Liver (tissue), 9 donors: Measurements from ENCODE around the gene KRT6B. TPM values are rescaled to one million over a fixed set of nuclear protein-coding genes. Genes with fewer than 3 reads are reported as not detected.

Experiments used
- DNase-seq: peaks from one replicate; pipeline ENCODE4 v3.0.0-alpha.2; 2017; ENCODE audit warnings: low spot score
- H3K27ac ChIP-seq, 2 donors: one replicate each; pipeline ENCODE4 v1.7.0; 2013; ENCODE audit warnings: inconsistent platforms in 2 of 2, low read length in 2 of 2, control low read depth in 1 of 2, low read depth in 1 of 2, mild to moderate bottlenecking in 1 of 2
- H3K27me3 ChIP-seq, 4 donors: one replicate each; pipeline versions ENCODE4 v1.6.1 to v1.7.0; 2013; ENCODE audit warnings: low read length in 3 of 4, inconsistent platforms in 1 of 4, mild to moderate bottlenecking in 1 of 4, moderate library complexity in 1 of 4; ENCODE audit not compliant: control insufficient read depth in 4 of 4, insufficient read depth in 4 of 4
- H3K36me3 ChIP-seq, 4 donors: one replicate each; pipeline versions ENCODE4 v1.6.1 to v1.7.0; 2013; ENCODE audit warnings: low read length in 3 of 4, mild to moderate bottlenecking in 3 of 4, low read depth in 1 of 4, moderate library complexity in 1 of 4; ENCODE audit not compliant: control insufficient read depth in 4 of 4, insufficient read depth in 3 of 4
- H3K4me1 ChIP-seq, 4 donors: one replicate each; pipeline versions ENCODE4 v1.6.1 to v1.7.0; 2013; ENCODE audit warnings: low read length in 3 of 4, mild to moderate bottlenecking in 3 of 4, moderate library complexity in 1 of 4; ENCODE audit not compliant: control insufficient read depth in 4 of 4, insufficient read depth in 4 of 4
- H3K4me3 ChIP-seq, 3 donors: one replicate each; pipeline versions ENCODE4 v1.6.1 to v1.7.0; 2013; ENCODE audit warnings: low read length in 3 of 3, control low read depth in 1 of 3, low read depth in 1 of 3, mild to moderate bottlenecking in 1 of 3
- H3K9ac ChIP-seq, 2 donors: one replicate each; pipeline ENCODE4 v1.7.0; 2013; ENCODE audit warnings: low read length in 2 of 2, mild to moderate bottlenecking in 2 of 2, moderate library complexity in 2 of 2, control low read depth in 1 of 2, low read depth in 1 of 2
- H3K9me3 ChIP-seq, 4 donors: one replicate each; pipeline versions ENCODE4 v1.6.1 to v1.7.0; 2013; ENCODE audit warnings: low read length in 3 of 4; ENCODE audit not compliant: control insufficient read depth in 4 of 4
- ATF3 ChIP-seq: IDR thresholded peaks from 2 replicates; pipeline ENCODE4 v1.6.1; 2016; ENCODE audit warnings: antibody characterized with exemption
- EGR1 ChIP-seq, 2 donors: IDR thresholded peaks; 2 replicates each; pipeline ENCODE4 v1.6.1; 2016 to 2018; ENCODE audit warnings: antibody characterized with exemption in 2 of 2, low read depth in 2 of 2
- FOXA1 ChIP-seq: IDR thresholded peaks from 2 replicates; pipeline ENCODE4 v1.6.1; 2016; ENCODE audit warnings: antibody characterized with exemption
- FOXA2 ChIP-seq: IDR thresholded peaks from 2 replicates; pipeline ENCODE4 v1.6.1; 2016; ENCODE audit warnings: antibody characterized with exemption
- GABPA ChIP-seq, 2 donors: IDR thresholded peaks in 1 of 2; conservative IDR thresholded peaks in 1 of 2; 2 replicates each; pipeline ENCODE4 v1.6.1; 2016; ENCODE audit warnings: antibody characterized with exemption in 2 of 2, mild to moderate bottlenecking in 1 of 2, moderate library complexity in 1 of 2
- HNF4A ChIP-seq, 2 donors: conservative IDR thresholded peaks; 2 replicates each; pipeline ENCODE4 v1.6.1; 2016; ENCODE audit warnings: antibody characterized with exemption in 2 of 2, mild to moderate bottlenecking in 2 of 2
- HNF4G ChIP-seq: IDR thresholded peaks from 2 replicates; pipeline ENCODE4 v1.6.1; 2016; ENCODE audit warnings: antibody characterized with exemption
- JUND ChIP-seq, 2 donors: IDR thresholded peaks; 2 replicates each; pipeline ENCODE4 v1.6.1; 2016; ENCODE audit warnings: antibody characterized with exemption in 2 of 2
- NR2F2 ChIP-seq: IDR thresholded peaks from 2 replicates; pipeline ENCODE4 v1.6.1; 2016; ENCODE audit warnings: antibody characterized with exemption
- RAD21 ChIP-seq, 2 donors: IDR thresholded peaks; 2 replicates each; pipeline ENCODE4 v1.6.1; 2016; ENCODE audit warnings: antibody characterized with exemption in 2 of 2, mild to moderate bottlenecking in 2 of 2
- REST ChIP-seq: IDR thresholded peaks from 2 replicates; pipeline ENCODE4 v1.6.1; 2016; ENCODE audit warnings: antibody characterized with exemption, mild to moderate bottlenecking
- RXRA ChIP-seq, 2 donors: IDR thresholded peaks; 2 replicates each; pipeline ENCODE4 v1.6.1; 2017 to 2018; ENCODE audit warnings: antibody characterized with exemption in 2 of 2, mild to moderate bottlenecking in 1 of 2
- TAF1 ChIP-seq: conservative IDR thresholded peaks from 2 replicates; pipeline ENCODE4 v1.6.1; 2016; ENCODE audit warnings: antibody characterized with exemption, mild to moderate bottlenecking
- YY1 ChIP-seq: IDR thresholded peaks from 2 replicates; pipeline ENCODE4 v1.6.1; 2016; ENCODE audit warnings: antibody characterized with exemption, mild to moderate bottlenecking
- WGBS: extraction: QIAGEN DNeasy Blood & Tissue Kit; methylation state at CpG from one replicate; pipeline ENCODE4 v1.1.7; 2013; 5-methylcytosine and 5-hydroxymethylcytosine counted together
- polyA plus RNA-seq, 2 donors: library from polyadenylated mRNA; stranded (reverse) in 1 of 2; unstranded in 1 of 2; fragments of 200-250 nt in 1 of 2; fragments of >200 nt in 1 of 2; fragmentation: Nextera tagmentation in 1 of 2; extraction: Ambion mirVana in 1 of 2; gene quantifications; one replicate each; pipeline versions ENCODE4 v1.2.1 to v1.2.3, GENCODE V29; 2013 to 2015
- total RNA-seq, 2 donors: library from RNA; depleted of rRNA; stranded (reverse); fragments of >200 nt; gene quantifications; one replicate each; pipeline ENCODE4 v1.2.3, GENCODE V29; 2014
- TF ChIP-seq, protein P1 (sequence below): IDR thresholded peaks from 2 replicates; pipeline ENCODE4 v1.6.1; 2016; ENCODE audit warnings: antibody characterized with exemption
- TF ChIP-seq, protein P2 (sequence below): IDR thresholded peaks from 2 replicates; pipeline ENCODE4 v1.6.1; 2016; ENCODE audit warnings: antibody characterized with exemption
- TF ChIP-seq, protein P3 (sequence below): fragments of 150-350 bp; IDR thresholded peaks from 2 replicates; pipeline ENCODE4 v1.5.1; 2017; ENCODE audit warnings: improper control_type of control experiment, low read depth, low read length; ENCODE audit not compliant: missing input control
- donor health status: healthy.
- donor health status: healthy.
- donor health status: healthy.
- donor health status: healthy.
- donor health status: healthy.

KRT6B gene
- total and polyA plus RNA-seq, 4 donors = 0.23 TPM; not detected in 3

GRCh38 chr12:52423661-52424500 lies 28.1 kb downstream of the KRT6B start:
- no peak for TF ChIP-seq FOXA1
- no peak for TF ChIP-seq EGR1 (IDR thresholded peaks at IDR 0.05; ENCODE audit: low read depth in 2 of 2)
- no peak for TF ChIP-seq ATF3
- TF ChIP-seq RAD21 (IDR thresholded peaks at IDR 0.05) = no peak
- no peak for TF ChIP-seq YY1
- TF ChIP-seq GABPA (IDR thresholded peaks at IDR 0.05 in 1 of 2, conservative IDR thresholded peaks at IDR 0.05 in 1 of 2) = no peak
- no peak for TF ChIP-seq HNF4G
- no peak for TF ChIP-seq REST
- no peak for TF ChIP-seq HNF4A (conservative IDR thresholded peaks at IDR 0.05)
- TF ChIP-seq, protein P1, sequence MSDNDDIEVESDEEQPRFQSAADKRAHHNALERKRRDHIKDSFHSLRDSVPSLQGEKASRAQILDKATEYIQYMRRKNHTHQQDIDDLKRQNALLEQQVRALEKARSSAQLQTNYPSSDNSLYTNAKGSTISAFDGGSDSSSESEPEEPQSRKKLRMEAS = no peak
- no peak for TF ChIP-seq NR2F2
- no peak for TF ChIP-seq TAF1
- no peak for TF ChIP-seq JUND (IDR thresholded peaks at IDR 0.05)
- TF ChIP-seq, protein P2, sequence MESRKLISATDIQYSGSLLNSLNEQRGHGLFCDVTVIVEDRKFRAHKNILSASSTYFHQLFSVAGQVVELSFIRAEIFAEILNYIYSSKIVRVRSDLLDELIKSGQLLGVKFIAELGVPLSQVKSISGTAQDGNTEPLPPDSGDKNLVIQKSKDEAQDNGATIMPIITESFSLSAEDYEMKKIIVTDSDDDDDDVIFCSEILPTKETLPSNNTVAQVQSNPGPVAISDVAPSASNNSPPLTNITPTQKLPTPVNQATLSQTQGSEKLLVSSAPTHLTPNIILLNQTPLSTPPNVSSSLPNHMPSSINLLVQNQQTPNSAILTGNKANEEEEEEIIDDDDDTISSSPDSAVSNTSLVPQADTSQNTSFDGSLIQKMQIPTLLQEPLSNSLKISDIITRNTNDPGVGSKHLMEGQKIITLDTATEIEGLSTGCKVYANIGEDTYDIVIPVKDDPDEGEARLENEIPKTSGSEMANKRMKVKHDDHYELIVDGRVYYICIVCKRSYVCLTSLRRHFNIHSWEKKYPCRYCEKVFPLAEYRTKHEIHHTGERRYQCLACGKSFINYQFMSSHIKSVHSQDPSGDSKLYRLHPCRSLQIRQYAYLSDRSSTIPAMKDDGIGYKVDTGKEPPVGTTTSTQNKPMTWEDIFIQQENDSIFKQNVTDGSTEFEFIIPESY = no peak
- TF ChIP-seq FOXA2 = no peak
- TF ChIP-seq, protein P3, sequence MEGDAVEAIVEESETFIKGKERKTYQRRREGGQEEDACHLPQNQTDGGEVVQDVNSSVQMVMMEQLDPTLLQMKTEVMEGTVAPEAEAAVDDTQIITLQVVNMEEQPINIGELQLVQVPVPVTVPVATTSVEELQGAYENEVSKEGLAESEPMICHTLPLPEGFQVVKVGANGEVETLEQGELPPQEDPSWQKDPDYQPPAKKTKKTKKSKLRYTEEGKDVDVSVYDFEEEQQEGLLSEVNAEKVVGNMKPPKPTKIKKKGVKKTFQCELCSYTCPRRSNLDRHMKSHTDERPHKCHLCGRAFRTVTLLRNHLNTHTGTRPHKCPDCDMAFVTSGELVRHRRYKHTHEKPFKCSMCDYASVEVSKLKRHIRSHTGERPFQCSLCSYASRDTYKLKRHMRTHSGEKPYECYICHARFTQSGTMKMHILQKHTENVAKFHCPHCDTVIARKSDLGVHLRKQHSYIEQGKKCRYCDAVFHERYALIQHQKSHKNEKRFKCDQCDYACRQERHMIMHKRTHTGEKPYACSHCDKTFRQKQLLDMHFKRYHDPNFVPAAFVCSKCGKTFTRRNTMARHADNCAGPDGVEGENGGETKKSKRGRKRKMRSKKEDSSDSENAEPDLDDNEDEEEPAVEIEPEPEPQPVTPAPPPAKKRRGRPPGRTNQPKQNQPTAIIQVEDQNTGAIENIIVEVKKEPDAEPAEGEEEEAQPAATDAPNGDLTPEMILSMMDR = no peak
- TF ChIP-seq RXRA (IDR thresholded peaks at IDR 0.05) = no peak
- no peaks in the 10 kb centered on the region for H3K36me3 ChIP-seq

More at GRCh38 chr12:52423661-52424500, 28.1 kb downstream of the KRT6B start:
- no peaks in the 10 kb centered on the region for H3K9me3 ChIP-seq
- no peak for DNase-seq
- no peak overlapping the region for H3K4me3 ChIP-seq
- H3K9ac ChIP-seq = no peak overlapping the region
- 78% methylated on average over 11 of the region's 11 CpGs for WGBS
- H3K27me3 ChIP-seq = peaks cover 0 to 5% (median 0%) of the 10 kb centered on the region in 4 donors
- no peak overlapping the region for H3K27ac ChIP-seq
- H3K4me1 ChIP-seq = no peaks in the 10 kb centered on the region
